Measurements from ENCODE around the gene SLC26A9. TPM values are rescaled to one million over a fixed set of nuclear protein-coding genes. Genes with fewer than 3 reads are reported as not detected.
A peak's percentile ranks its signal among the peaks of the same experiment; 100 is the strongest.

SLC26A9 gene
- total and polyA plus RNA-seq, 2 donors from 2014 or later: 0.69 to 5.9 TPM

- Histone ChIP-seq H3K27ac (ENCODE audit: low read depth in 2 of 2, low read length in 2 of 2) (no peak overlapping the region), H3K9me3 (ENCODE audit: control insufficient read depth in 2 of 3, insufficient read depth in 1 of 3, low read length in 3 of 3) (no peaks in the 10 kb centered on the region), H3K27me3 (ENCODE audit: control insufficient read depth, insufficient read depth, low read length) (no peaks in the 10 kb centered on the region), H3K4me1 (ENCODE audit: control insufficient read depth in 2 of 3, insufficient read depth in 2 of 3, low read depth in 1 of 3, low read length in 3 of 3) (no peaks in the 10 kb centered on the region), H3K9ac (ENCODE audit: low read length in 3 of 3) (no peak overlapping the region), H3K36me3 (ENCODE audit: control insufficient read depth in 2 of 3, insufficient read depth in 3 of 3, low read length in 3 of 3) (no peaks in the 10 kb centered on the region), H3K4me3 (ENCODE audit: low read length in 3 of 3) (no peak overlapping the region)
- DNase-seq: no peak
- intact Hi-C loops (cut with DNase I): no loop called here
- FAIRE-seq: no peak
- TF ChIP-seq CTCF (IDR thresholded peaks at IDR 0.05; ENCODE audit: borderline replicate concordance, extremely low read depth, insufficient read depth): no peak
These were observed 43.0 kb upstream of the SLC26A9 start for GRCh38 chr1:205986292-205986691.

- intact Hi-C loops (cut with DNase I): no loop called here
- Histone ChIP-seq H3K27ac (ENCODE audit: low read depth in 2 of 2, low read length in 2 of 2) (no peak overlapping the region), H3K9me3 (ENCODE audit: control insufficient read depth in 2 of 3, insufficient read depth in 1 of 3, low read length in 3 of 3) (no peaks in the 10 kb centered on the region), H3K4me1 (ENCODE audit: control insufficient read depth in 2 of 3, insufficient read depth in 2 of 3, low read depth in 1 of 3, low read length in 3 of 3) (no peaks in the 10 kb centered on the region), H3K9ac (ENCODE audit: low read length in 3 of 3) (no peak overlapping the region), H3K4me3 (ENCODE audit: low read length in 3 of 3) (no peak overlapping the region), H3K27me3 (ENCODE audit: control insufficient read depth, insufficient read depth, low read length) (no peaks in the 10 kb centered on the region), H3K36me3 (ENCODE audit: control insufficient read depth in 2 of 3, insufficient read depth in 3 of 3, low read length in 3 of 3) (no peaks in the 10 kb centered on the region)
- FAIRE-seq (no peak), DNase-seq (no peak)
- TF ChIP-seq CTCF (IDR thresholded peaks at IDR 0.05; ENCODE audit: borderline replicate concordance, extremely low read depth, insufficient read depth): no peak
These were observed 42.2 kb upstream of the SLC26A9 start for GRCh38 chr1:205985330-205986005.

- FAIRE-seq (no peak), DNase-seq (peak in 3 of 5 donors; percentile 51 to 85 (median 58))
- Histone ChIP-seq H3K27me3 (ENCODE audit: control insufficient read depth, insufficient read depth, low read length) (no peaks in the 10 kb centered on the region), H3K4me1 (ENCODE audit: control insufficient read depth in 2 of 3, insufficient read depth in 2 of 3, low read depth in 1 of 3, low read length in 3 of 3) (no peaks in the 10 kb centered on the region), H3K27ac (ENCODE audit: low read depth in 2 of 2, low read length in 2 of 2) (no peak overlapping the region), H3K9ac (ENCODE audit: low read length in 3 of 3) (no peak overlapping the region), H3K36me3 (ENCODE audit: control insufficient read depth in 2 of 3, insufficient read depth in 3 of 3, low read length in 3 of 3) (no peaks in the 10 kb centered on the region), H3K9me3 (ENCODE audit: control insufficient read depth in 2 of 3, insufficient read depth in 1 of 3, low read length in 3 of 3) (no peaks in the 10 kb centered on the region), H3K4me3 (ENCODE audit: low read length in 3 of 3) (no peak overlapping the region)
- TF ChIP-seq CTCF (IDR thresholded peaks at IDR 0.05; ENCODE audit: borderline replicate concordance, extremely low read depth, insufficient read depth): peak; percentile 63
- intact Hi-C loops (cut with DNase I): no loop called here
These were observed 40.9 kb upstream of the SLC26A9 start for GRCh38 chr1:205983925-205984725.

Measured in kidney (tissue), 14 donors.